GM12801 (cell line): ENCODE data around the gene PROZ.

ENCODE experiments used
- CTCF ChIP-seq: IDR thresholded peaks from one replicate; pipeline ENCODE4 v1.5.1; 2011; ENCODE audit warnings: control low read depth; ENCODE audit not compliant: insufficient read length; ENCODE audit errors: extremely low read depth

The PROZ gene

GRCh38 chr13:113216254-113217048 is 58.0 kb downstream of the PROZ start:
- no peak for TF ChIP-seq CTCF

- no peak for TF ChIP-seq CTCF
Measured at GRCh38 chr13:113218586-113218985, 60.1 kb downstream of the PROZ start.

- no peak for TF ChIP-seq CTCF
Measured at GRCh38 chr13:113219256-113219940, 61.0 kb downstream of the PROZ start.

- no peak for TF ChIP-seq CTCF
Measured at GRCh38 chr13:113220141-113220598, 61.7 kb downstream of the PROZ start.

GRCh38 chr13:113220877-113221276 is 62.4 kb downstream of the PROZ start:
- TF ChIP-seq CTCF: no peak
